OCI-LY1 (cell line): ENCODE data around the gene GAP43.

ENCODE experiments used
- H2AFZ ChIP-seq: fragments of 200-600 bp; sonication (generic), shearing (Covaris generic); 2 replicates; pipeline ENCODE4 v1.6.0; 2014; ENCODE audit warnings: antibody characterized with exemption, mild to moderate bottlenecking, low read length
- H3F3A ChIP-seq: fragments of 200-600 bp; sonication (generic), shearing (Covaris generic); 2 replicates; pipeline ENCODE4 v1.6.0; 2014; ENCODE audit warnings: mild to moderate bottlenecking, antibody characterized with exemption, low read length, moderate library complexity; ENCODE audit not compliant: insufficient read depth
- H3K27ac ChIP-seq: fragments of 200-600 bp; sonication (generic); 2 replicates; pipeline ENCODE4 v1.5.1; 2014; ENCODE audit warnings: low read length, mixed run types, mild to moderate bottlenecking, low read depth; ENCODE audit not compliant: poor library complexity, severe bottlenecking
- H3K27me3 ChIP-seq: fragments of 200-600 bp; sonication (generic); 2 replicates; pipeline ENCODE4 v1.6.0; 2014; ENCODE audit warnings: antibody characterized with exemption, mild to moderate bottlenecking, low read length, moderate library complexity; ENCODE audit not compliant: insufficient read depth
- H3K36me3 ChIP-seq: fragments of 200-600 bp; sonication (generic); 2 replicates; pipeline ENCODE4 v1.6.1; 2014; ENCODE audit warnings: mild to moderate bottlenecking, antibody characterized with exemption, low read length, moderate library complexity, mixed read lengths; ENCODE audit not compliant: insufficient read depth
- H3K4me1 ChIP-seq: fragments of 200-600 bp; sonication (generic); 2 replicates; pipeline ENCODE4 v1.5.1; 2014; ENCODE audit warnings: mild to moderate bottlenecking, low read length, moderate library complexity; ENCODE audit not compliant: insufficient read depth, severe bottlenecking
- H3K4me2 ChIP-seq: fragments of 200-600 bp; sonication (generic), shearing (Covaris generic); 2 replicates; pipeline ENCODE4 v1.6.1; 2014; ENCODE audit warnings: low read length
- H3K4me3 ChIP-seq: fragments of 200-600 bp; sonication (generic); 2 replicates; pipeline ENCODE4 v1.5.1; 2014; ENCODE audit warnings: low read length, low read depth, mild to moderate bottlenecking, mixed read lengths; ENCODE audit not compliant: poor library complexity, severe bottlenecking
- H3K79me2 ChIP-seq: fragments of 200-600 bp; shearing (Covaris generic); 2 replicates; pipeline ENCODE4 v1.6.1; 2016; ENCODE audit warnings: mixed run types, low read length, mixed read lengths; ENCODE audit not compliant: insufficient read depth
- H3K9ac ChIP-seq: fragments of 200-600 bp; sonication (generic), shearing (Covaris generic); 2 replicates; pipeline ENCODE4 v1.6.1; 2014; ENCODE audit warnings: mild to moderate bottlenecking, low read length, mixed read lengths
- H3K9me2 ChIP-seq: fragments of 200-600 bp; sonication (generic), shearing (Covaris generic); 2 replicates; pipeline ENCODE4 v1.6.1; 2014; ENCODE audit warnings: low read depth, mild to moderate bottlenecking, low read length, mixed read lengths
- H3K9me3 ChIP-seq: fragments of 200-600 bp; shearing (Covaris generic); 2 replicates; pipeline ENCODE4 v1.6.1; 2014; ENCODE audit warnings: low read length, mixed read lengths
- H4K20me1 ChIP-seq: fragments of 200-600 bp; sonication (generic), shearing (Covaris generic); 2 replicates; pipeline ENCODE4 v1.6.0; 2016; ENCODE audit warnings: mild to moderate bottlenecking, low read length; ENCODE audit not compliant: insufficient read depth
- EZH2 ChIP-seq: fragments of 200-600 bp; sonication (generic), shearing (Covaris generic); IDR thresholded peaks from 2 replicates; pipeline ENCODE4 v1.8.0; 2017; ENCODE audit warnings: borderline replicate concordance, mixed run types, mild to moderate bottlenecking, antibody characterized with exemption, low read length, moderate library complexity, mixed read lengths
- TF ChIP-seq, protein P1 (sequence below): fragments of 200-600 bp; sonication (generic), shearing (Covaris generic); IDR thresholded peaks from 2 replicates; pipeline ENCODE4 v1.5.1; 2017; ENCODE audit warnings: mild to moderate bottlenecking, antibody characterized with exemption, low read length, moderate library complexity, mixed read lengths

GAP43 gene

DNA sequence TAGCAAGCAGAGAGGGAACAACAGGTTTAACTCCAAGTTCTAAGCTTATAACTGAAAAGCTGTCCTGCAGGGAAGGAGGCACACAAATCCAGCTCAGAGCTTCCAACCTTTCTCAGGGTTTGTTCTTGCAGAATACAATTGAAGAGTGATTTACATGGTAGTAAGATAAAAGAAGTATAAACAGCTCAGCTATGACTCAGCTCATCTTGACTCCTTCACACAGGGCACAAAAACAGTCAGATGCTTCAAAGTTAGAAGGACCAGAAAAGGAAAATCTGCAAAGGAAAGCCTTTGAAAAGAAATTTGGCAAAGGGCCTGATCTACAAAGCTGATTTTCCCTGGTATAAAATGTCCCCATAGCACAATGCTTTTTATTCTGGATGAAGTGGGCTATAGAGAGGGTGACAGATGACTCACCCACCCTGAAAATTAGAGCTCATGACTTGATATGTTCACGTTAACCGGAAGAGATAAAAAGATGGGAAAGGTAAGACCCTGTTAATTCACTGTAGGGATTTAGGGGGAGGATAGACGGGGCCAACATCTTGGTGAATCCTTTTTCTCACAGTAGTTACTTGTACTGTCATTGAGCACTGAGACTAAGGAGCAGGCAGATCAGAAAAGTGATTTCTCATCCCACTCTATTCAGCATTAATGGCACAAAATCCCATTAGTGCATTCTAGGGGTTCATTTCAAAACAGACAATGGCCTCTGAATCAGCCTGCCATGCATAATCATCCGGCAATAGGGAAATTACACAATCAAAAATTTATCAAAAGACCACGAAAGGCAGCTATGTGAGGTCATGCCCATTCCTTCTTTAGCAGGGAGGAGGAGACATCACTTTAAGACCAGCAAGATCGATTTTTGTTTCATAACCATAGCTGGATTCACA is 143.5 kb downstream of the GAP43 start:
- Histone ChIP-seq H3K9me3 (no peaks in the 10 kb centered on the region), H3K79me2 (no peaks in the 10 kb centered on the region), H3K4me1 (no peaks in the 10 kb centered on the region), H3K36me3 (no peaks in the 10 kb centered on the region), H3K4me2 (no peak overlapping the region), H3K9ac (no peak overlapping the region), H2AFZ (no peak overlapping the region), H3K27me3 (no peaks in the 10 kb centered on the region), H4K20me1 (no peaks in the 10 kb centered on the region), H3F3A (no peaks in the 10 kb centered on the region), H3K9me2 (no peaks in the 10 kb centered on the region), H3K4me3 (no peak overlapping the region), H3K27ac (no peak overlapping the region)
- TF ChIP-seq, protein P1, sequence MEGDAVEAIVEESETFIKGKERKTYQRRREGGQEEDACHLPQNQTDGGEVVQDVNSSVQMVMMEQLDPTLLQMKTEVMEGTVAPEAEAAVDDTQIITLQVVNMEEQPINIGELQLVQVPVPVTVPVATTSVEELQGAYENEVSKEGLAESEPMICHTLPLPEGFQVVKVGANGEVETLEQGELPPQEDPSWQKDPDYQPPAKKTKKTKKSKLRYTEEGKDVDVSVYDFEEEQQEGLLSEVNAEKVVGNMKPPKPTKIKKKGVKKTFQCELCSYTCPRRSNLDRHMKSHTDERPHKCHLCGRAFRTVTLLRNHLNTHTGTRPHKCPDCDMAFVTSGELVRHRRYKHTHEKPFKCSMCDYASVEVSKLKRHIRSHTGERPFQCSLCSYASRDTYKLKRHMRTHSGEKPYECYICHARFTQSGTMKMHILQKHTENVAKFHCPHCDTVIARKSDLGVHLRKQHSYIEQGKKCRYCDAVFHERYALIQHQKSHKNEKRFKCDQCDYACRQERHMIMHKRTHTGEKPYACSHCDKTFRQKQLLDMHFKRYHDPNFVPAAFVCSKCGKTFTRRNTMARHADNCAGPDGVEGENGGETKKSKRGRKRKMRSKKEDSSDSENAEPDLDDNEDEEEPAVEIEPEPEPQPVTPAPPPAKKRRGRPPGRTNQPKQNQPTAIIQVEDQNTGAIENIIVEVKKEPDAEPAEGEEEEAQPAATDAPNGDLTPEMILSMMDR = no peak
- TF ChIP-seq EZH2 = no peak

DNA sequence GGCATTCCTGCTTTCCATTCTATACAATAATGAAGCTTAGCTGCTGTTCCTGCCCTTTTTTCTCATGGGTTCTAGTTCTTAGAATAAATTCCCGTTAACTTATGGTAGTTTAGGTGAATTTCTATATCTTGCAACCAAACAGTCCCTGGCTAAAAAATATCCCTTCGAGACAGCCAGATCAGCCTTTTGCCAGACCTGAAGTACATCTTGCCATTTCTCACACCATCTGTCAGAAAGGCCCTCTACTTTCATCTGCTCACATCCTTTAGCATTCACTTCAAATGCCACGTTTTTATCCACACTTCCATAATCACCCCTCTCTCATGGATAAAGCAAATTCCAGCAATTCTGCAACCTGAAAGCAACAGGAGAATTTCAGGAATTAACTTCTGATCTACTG is 145.4 kb downstream of the GAP43 start:
- H3K4me1 ChIP-seq = no peaks in the 10 kb centered on the region
- no peak overlapping the region for H3K9ac ChIP-seq
- no peaks in the 10 kb centered on the region for H3K36me3 ChIP-seq
- TF ChIP-seq EZH2 = no peak
- TF ChIP-seq, protein P1 = no peak
- no peak overlapping the region for H3K27ac ChIP-seq
- no peaks in the 10 kb centered on the region for H3K9me3 ChIP-seq
- H3K4me3 ChIP-seq = no peak overlapping the region
- no peaks in the 10 kb centered on the region for H3K79me2 ChIP-seq
- H3F3A ChIP-seq = no peaks in the 10 kb centered on the region
- H3K9me2 ChIP-seq = no peaks in the 10 kb centered on the region
- H4K20me1 ChIP-seq = no peaks in the 10 kb centered on the region
- no peak overlapping the region for H3K4me2 ChIP-seq
- H3K27me3 ChIP-seq = no peaks in the 10 kb centered on the region
- H2AFZ ChIP-seq = no peak overlapping the region
